Fibroblast of lung (primary cell): ENCODE data around the gene DNAJB4.

Source experiments
- EZH2 ChIP-seq: IDR thresholded peaks from 2 replicates; pipeline ENCODE4 v1.5.1; 2012; ENCODE audit warnings: low read length, control low read depth, mild to moderate bottlenecking; ENCODE audit errors: missing control alignments
- TF ChIP-seq, protein P1 (sequence below), 2 donors: IDR thresholded peaks in 1 of 2; conservative IDR thresholded peaks in 1 of 2; 1 replicate in 1 of 2; 2 replicates in 1 of 2; pipeline ENCODE4 v1.5.1; 2011 to 2012; ENCODE audit warnings: low read length in 2 of 2, control low read depth in 1 of 2, inconsistent platforms in 1 of 2, low read depth in 1 of 2, mild to moderate bottlenecking in 1 of 2

DNA sequence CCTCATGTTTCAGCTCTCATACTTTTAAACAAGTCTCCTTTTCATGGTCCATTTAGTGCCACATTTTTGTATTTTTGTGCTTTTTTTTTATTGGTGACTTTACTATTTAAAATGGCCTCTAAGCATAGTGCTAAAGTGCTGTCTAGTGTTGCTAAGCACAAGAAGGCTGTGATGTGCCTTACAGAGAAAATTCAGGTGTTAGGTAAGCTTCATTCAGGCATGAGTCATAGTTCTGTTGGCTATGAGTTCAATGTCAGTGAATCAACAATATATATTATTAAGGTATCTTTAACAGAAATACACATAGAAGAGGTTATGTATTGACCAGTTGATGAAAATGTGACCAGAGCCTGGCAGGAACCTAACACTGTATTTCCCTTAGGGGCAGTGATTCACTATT is 13.1 kb upstream of the DNAJB4 start:
- TF ChIP-seq EZH2 = no peak
- TF ChIP-seq, protein P1, sequence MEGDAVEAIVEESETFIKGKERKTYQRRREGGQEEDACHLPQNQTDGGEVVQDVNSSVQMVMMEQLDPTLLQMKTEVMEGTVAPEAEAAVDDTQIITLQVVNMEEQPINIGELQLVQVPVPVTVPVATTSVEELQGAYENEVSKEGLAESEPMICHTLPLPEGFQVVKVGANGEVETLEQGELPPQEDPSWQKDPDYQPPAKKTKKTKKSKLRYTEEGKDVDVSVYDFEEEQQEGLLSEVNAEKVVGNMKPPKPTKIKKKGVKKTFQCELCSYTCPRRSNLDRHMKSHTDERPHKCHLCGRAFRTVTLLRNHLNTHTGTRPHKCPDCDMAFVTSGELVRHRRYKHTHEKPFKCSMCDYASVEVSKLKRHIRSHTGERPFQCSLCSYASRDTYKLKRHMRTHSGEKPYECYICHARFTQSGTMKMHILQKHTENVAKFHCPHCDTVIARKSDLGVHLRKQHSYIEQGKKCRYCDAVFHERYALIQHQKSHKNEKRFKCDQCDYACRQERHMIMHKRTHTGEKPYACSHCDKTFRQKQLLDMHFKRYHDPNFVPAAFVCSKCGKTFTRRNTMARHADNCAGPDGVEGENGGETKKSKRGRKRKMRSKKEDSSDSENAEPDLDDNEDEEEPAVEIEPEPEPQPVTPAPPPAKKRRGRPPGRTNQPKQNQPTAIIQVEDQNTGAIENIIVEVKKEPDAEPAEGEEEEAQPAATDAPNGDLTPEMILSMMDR (conservative IDR thresholded peaks at IDR 0.05 in 1 of 2, IDR thresholded peaks at IDR 0.05 in 1 of 2; ENCODE audit: low read depth in 1 of 2, low read length in 2 of 2) = no peak
